ENCODE measurements around the gene VPS37D.
"Not testable (repeated sequence)": the region's sequence is repeated elsewhere in the genome, so short reads cannot be mapped to it uniquely, and the experiment has no call there.

DNA sequence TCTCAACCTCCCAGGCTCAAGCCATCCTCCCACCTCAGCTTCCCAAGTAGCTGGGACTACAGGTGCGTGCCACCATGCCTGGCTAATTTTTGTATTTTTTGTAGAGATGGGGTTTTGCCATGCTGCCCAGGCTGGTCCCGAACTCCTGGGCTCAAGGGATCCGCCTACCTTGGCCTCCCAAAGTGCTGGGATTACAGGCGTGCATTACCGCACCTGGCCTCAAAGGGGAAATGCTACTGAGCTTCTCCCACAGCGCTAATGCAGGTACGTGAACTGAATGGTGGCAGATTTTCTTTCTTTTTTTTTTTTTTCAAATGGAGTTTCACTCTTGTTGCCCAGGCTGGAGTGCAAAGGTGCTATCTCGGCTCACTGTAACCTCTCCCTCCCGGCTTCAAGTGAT, 8.4 kb downstream of the VPS37D start:
- not testable (repeated sequence) for TF ChIP-seq LEF1 (IDR thresholded peaks at IDR 0.05; ENCODE audit: borderline replicate concordance); ZNF384 (IDR thresholded peaks at IDR 0.05); SUZ12 (IDR thresholded peaks at IDR 0.05); NFRKB (IDR thresholded peaks at IDR 0.05); BHLHE40 (IDR thresholded peaks at IDR 0.05; ENCODE audit: borderline replicate concordance); HDGF (IDR thresholded peaks at IDR 0.05; ENCODE audit: borderline replicate concordance); FOXM1 (IDR thresholded peaks at IDR 0.05; ENCODE audit: borderline replicate concordance); TARDBP (IDR thresholded peaks at IDR 0.05); FOXA1 (IDR thresholded peaks at IDR 0.05); SP1 (IDR thresholded peaks at IDR 0.05); ELF4 (IDR thresholded peaks at IDR 0.05)
